Limb (tissue), 2 donors: ENCODE data around the gene KCTD2.
A peak's percentile ranks its signal among the peaks of the same experiment; 100 is the strongest.
"Not testable (repeated sequence)": the region's sequence is repeated elsewhere in the genome, so short reads cannot be mapped to it uniquely, and the experiment has no call there.

Source experiments
- DNase-seq, 2 donors: peaks; one replicate each; pipeline ENCODE4 v3.0.0-alpha.2; 2016; ENCODE audit errors: extremely low spot score in 2 of 2

The KCTD2 gene

GRCh38 chr17:75019710-75020109, 27.3 kb upstream of the KCTD2 start:
- no peak for DNase-seq

GRCh38 chr17:75020331-75021110, 26.5 kb upstream of the KCTD2 start:
- no peak for DNase-seq

- no peak for DNase-seq
Observed at GRCh38 chr17:75024686-75025397, 22.2 kb upstream of the KCTD2 start.

- not testable (repeated sequence) for DNase-seq
Observed at GRCh38 chr17:75025398-75025734, 21.7 kb upstream of the KCTD2 start.

- not testable (repeated sequence) for DNase-seq
Observed at GRCh38 chr17:75026650-75027049, 20.4 kb upstream of the KCTD2 start.

DNA sequence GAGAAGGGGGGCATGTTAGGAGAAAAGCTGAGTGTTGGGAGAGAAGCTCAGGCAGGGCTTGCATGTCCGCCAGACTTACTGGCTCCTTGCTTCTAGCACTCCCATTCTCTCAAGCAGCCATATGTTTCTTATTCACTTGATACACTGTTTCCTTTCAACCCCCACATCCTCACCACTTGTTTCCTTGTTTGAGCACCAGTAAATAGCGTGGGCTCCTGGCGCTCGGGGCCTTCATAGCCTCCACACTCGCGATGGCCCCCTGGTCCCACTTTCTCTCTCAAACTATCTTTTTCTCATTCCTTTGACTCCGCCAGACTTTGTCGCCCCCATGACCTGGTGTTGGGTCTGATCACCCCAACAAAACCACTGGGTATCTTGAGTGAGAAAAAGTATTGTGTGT, 16.9 kb upstream of the KCTD2 start:
- no peak for DNase-seq

DNA sequence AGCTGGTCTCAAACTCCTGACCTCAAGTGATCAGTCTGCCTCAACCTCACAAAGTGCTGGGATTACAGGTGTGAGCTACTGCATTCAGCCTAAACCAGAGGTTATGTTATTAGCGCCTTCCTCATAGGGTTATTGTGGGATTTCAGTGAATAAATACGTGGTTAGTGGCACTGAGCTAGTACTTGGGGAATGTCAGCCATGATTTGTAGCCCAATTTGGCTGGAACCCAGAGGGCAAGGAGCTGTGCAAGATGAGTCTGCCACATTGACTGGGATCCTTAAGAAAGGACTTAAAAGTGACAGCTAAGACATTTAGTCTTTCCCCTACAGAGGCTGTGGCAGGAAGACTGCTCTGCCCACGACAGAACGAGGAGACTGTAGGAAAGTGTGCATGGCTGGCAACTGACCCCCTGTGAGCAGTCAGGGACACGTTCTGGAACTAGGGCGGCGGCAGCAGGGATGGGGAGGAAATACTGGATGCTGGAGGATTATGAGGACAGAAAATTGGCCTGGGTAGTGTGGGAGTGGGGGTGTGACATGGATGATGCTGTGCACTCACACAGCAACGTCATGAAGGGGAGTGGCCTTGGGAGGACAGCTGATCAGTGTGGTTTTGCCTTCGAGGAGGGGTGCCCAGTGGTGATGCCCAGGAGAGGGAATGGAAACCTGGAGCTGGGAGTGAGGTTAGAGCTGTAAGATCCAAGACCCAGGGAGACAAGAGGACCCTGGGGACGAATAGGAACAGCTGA, 14.9 kb upstream of the KCTD2 start:
- DNase-seq: peak; percentile 73 to 81

- DNase-seq: no peak
Observed at GRCh38 chr17:75032720-75033280, 14.2 kb upstream of the KCTD2 start.

- peak; percentile 92 to 98 for DNase-seq
Observed at GRCh38 chr17:75033346-75034235, 13.4 kb upstream of the KCTD2 start.

GRCh38 chr17:75034236-75034908, 12.7 kb upstream of the KCTD2 start:
- peak; percentile 86 to 95 for DNase-seq

DNA sequence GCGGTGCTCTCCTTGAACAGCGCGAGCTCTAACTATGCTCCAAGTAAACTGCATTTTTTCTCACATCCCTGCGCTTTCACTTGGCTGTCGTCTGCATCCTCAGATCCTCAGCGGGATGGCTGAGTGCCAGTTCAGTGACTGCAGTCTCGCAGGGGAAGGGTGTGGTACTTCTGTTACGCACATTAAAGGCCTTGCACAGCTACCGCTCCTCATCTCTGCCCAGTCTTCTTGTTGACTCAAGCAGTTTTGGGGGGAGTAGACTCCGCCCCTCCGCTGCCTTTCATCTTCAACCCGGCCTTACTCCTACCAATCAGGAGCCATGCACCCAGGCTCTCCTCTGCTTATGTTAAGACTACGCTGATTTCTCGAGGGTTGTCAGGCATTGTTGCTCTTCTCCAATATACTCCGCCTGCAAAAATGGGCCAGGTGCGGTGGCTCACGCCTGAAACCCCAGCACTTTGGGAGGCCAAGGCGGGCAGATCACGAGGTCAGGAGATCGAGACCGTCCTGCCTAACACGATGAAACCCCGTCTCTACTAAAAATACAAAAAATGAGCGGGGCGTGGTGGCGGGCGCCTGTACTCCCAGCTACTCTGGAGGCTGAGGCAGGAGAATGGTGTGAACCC, 10.3 kb upstream of the KCTD2 start:
- peak; percentile 67 to 84 for DNase-seq

GRCh38 chr17:75039238-75039637, 7.8 kb upstream of the KCTD2 start:
- DNase-seq: no peak

DNA sequence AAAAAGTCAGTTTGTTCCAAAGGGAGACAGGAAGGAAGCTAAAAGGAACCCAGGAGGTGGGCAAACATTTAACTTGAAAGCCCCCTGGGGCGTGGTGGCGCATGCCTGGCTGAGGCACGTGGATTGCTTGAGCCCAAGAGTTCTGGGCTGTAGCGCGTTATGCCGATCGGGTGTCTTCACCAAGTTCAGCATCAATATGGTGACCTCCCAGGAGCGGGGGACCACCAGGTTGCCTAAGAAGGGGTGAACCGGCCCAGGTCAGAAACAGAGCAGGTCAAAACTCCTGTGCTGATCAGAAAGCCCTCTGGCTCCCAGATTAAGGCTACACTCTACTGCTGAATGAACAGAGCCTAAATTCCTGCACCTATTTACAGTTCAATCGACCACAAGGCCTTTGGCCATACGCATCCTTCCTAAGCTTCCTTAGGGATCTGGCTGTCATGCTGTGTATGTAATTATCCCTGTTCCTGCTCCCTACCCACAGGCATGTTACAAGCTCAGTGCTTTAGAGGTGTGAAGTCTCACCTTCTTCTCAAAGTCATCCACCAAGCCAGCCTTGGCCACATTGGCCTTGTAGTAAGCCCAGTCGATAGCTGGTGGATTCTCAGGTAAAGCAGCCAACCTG, 5.3 kb upstream of the KCTD2 start:
- DNase-seq: no peak

- not testable (repeated sequence) for DNase-seq
Observed at GRCh38 chr17:75043789-75044188, 3.2 kb upstream of the KCTD2 start.

DNA sequence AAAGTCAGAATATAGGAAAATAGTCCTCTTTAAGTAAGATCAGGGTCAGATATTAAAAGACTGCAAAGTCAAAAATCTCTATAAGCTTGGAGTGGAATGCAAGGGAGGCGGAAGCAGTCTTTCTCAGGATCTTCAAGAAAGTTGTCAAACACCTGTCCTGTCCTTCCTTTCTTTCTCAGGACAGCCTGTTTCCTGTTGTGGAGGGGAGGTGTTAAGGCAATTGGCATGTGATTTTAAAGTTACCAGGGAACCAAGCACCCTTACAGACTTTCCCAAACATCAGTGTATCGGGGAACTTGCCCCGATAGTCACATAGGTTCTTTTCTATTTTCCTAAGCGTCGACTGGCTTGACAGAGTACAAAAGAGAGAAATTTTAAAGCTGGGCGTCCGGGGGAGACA, 2.3 kb upstream of the KCTD2 start:
- DNase-seq: no peak

- not testable (repeated sequence) for DNase-seq
Observed at GRCh38 chr17:75045946-75046406, 1.0 kb upstream of the KCTD2 start.

- peak in 1 of 2 donors; percentile 73 for DNase-seq
Observed at GRCh38 chr17:75047398-75048098, 523 bp downstream of the KCTD2 start.

DNA sequence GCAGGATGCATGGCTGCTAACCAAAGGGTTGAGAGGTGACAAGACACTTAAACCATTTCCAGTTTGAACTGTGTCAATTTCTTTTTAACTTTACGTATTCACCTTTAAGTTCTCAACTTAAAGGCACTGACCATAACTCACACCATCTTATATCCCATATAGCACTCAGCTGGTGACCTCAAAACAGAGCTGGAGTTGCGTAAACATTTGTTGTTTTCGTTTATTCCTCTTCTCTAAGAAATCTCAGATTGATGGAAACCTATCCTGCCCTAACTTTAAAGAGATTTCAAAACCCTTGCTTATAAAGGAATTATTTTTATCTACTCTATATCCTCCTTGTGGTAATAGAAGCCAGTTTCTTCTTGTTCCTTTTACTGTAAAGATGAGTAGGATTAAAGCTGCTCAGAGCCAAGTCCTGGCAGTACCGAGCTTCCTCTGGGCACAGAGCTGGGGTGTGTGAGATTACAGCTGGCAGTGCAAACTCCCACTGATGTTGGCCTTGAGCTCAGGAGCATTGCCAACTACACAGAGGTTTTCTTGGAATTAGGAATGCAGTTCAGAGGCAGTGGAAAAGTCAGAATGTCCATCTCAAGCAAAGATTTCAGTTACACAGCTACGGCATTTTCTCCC, 1.3 kb downstream of the KCTD2 start:
- DNase-seq: peak in 1 of 2 donors; percentile 38
